H9 (cell line): ENCODE measurements around the gene NFATC1. TPM values are rescaled to one million over a fixed set of nuclear protein-coding genes. Genes with fewer than 3 reads are reported as not detected.
A peak's percentile ranks its signal among the peaks of the same experiment; 100 is the strongest.

Experiments
- DNase-seq: peaks from one replicate; pipeline ENCODE4 v3.0.0-alpha.2; 2017
- H2AFZ ChIP-seq: one replicate; pipeline ENCODE4 v1.6.1; 2013; ENCODE audit warnings: mild to moderate bottlenecking, low read length, control low read depth, moderate library complexity
- H2AK5ac ChIP-seq: 2 replicates; pipeline ENCODE4 v1.6.1; 2013; ENCODE audit warnings: low read length, control low read depth, mixed read lengths; ENCODE audit not compliant: insufficient read length
- H2BK120ac ChIP-seq: one replicate; pipeline ENCODE4 v1.6.1; 2013; ENCODE audit warnings: low read depth, mild to moderate bottlenecking, low read length, control low read depth, inconsistent platforms; ENCODE audit not compliant: poor library complexity, severe bottlenecking
- H2BK12ac ChIP-seq: 2 replicates; pipeline ENCODE4 v1.6.1; 2013; ENCODE audit warnings: low read length, control low read depth, mixed read lengths, low read depth; ENCODE audit not compliant: insufficient read length
- H2BK15ac ChIP-seq: 2 replicates; pipeline ENCODE4 v1.6.1; 2013; ENCODE audit warnings: low read depth, low read length, control low read depth
- H2BK20ac ChIP-seq: one replicate; pipeline ENCODE4 v1.6.1; 2013; ENCODE audit warnings: low read depth, mild to moderate bottlenecking, low read length, control low read depth, inconsistent platforms; ENCODE audit not compliant: poor library complexity, severe bottlenecking
- H2BK5ac ChIP-seq: 2 replicates; pipeline ENCODE4 v1.6.1; 2013; ENCODE audit warnings: low read length, control low read depth, mixed read lengths; ENCODE audit not compliant: insufficient read length
- H3K14ac ChIP-seq: 2 replicates; pipeline ENCODE4 v1.6.1; 2013; ENCODE audit warnings: low read length, control low read depth; ENCODE audit not compliant: insufficient read depth
- H3K18ac ChIP-seq: 2 replicates; pipeline ENCODE4 v1.6.1; 2013; ENCODE audit warnings: low read depth, mild to moderate bottlenecking, mixed read lengths, low read length, control low read depth; ENCODE audit not compliant: insufficient read length
- H3K23ac ChIP-seq: 2 replicates; pipeline ENCODE4 v1.6.1; 2013; ENCODE audit warnings: low read length, control low read depth, mixed read lengths, low read depth; ENCODE audit not compliant: insufficient read length
- H3K23me2 ChIP-seq: 2 replicates; pipeline ENCODE4 v1.6.1; 2013; ENCODE audit warnings: low read depth, mild to moderate bottlenecking, mixed read lengths, low read length, control low read depth; ENCODE audit not compliant: insufficient read length, poor library complexity, severe bottlenecking
- H3K27ac ChIP-seq: 2 replicates; pipeline ENCODE4 v1.5.1; 2013; ENCODE audit warnings: low read length, control low read depth, mixed read lengths, low read depth; ENCODE audit not compliant: insufficient read length
- H3K27me3 ChIP-seq: 2 replicates; pipeline ENCODE4 v1.6.1; 2013; ENCODE audit warnings: low read length, control low read depth, inconsistent platforms; ENCODE audit not compliant: insufficient read depth
- H3K4ac ChIP-seq: 2 replicates; pipeline ENCODE4 v1.6.1; 2013; ENCODE audit warnings: low read depth, mild to moderate bottlenecking, control low read depth, inconsistent platforms, low read length, moderate library complexity
- H3K4me1 ChIP-seq: 2 replicates; pipeline ENCODE4 v1.6.1; 2013; ENCODE audit warnings: low read length, control low read depth, inconsistent platforms; ENCODE audit not compliant: insufficient read depth
- H3K4me2 ChIP-seq: 2 replicates; pipeline ENCODE4 v1.6.1; 2013; ENCODE audit warnings: low read length, control low read depth, mixed read lengths; ENCODE audit not compliant: insufficient read length, insufficient read depth
- H3K56ac ChIP-seq: 2 replicates; pipeline ENCODE4 v1.6.1; 2013; ENCODE audit warnings: low read depth, mild to moderate bottlenecking, mixed read lengths, low read length, control low read depth; ENCODE audit not compliant: insufficient read length
- H3K79me1 ChIP-seq: 2 replicates; pipeline ENCODE4 v1.6.1; 2013; ENCODE audit warnings: low read depth, mild to moderate bottlenecking, moderate library complexity, low read length, control low read depth, inconsistent platforms; ENCODE audit not compliant: insufficient read depth, poor library complexity, severe bottlenecking
- H3K79me2 ChIP-seq: 2 replicates; pipeline ENCODE4 v1.6.1; 2013; ENCODE audit warnings: low read length, control low read depth, inconsistent platforms; ENCODE audit not compliant: insufficient read depth
- H3K9ac ChIP-seq: 2 replicates; pipeline ENCODE4 v1.6.1; 2013; ENCODE audit warnings: low read length, control low read depth, mixed read lengths; ENCODE audit not compliant: insufficient read length; ENCODE audit errors: extremely low read depth
- H3K9me3 ChIP-seq: one replicate; pipeline ENCODE4 v1.6.1; 2013; ENCODE audit warnings: low read depth, low read length, inconsistent platforms; ENCODE audit not compliant: control insufficient read depth
- H3T11ph ChIP-seq: one replicate; pipeline ENCODE4 v1.6.1; 2013; ENCODE audit warnings: mild to moderate bottlenecking, low read length, control low read depth, inconsistent platforms
- H4K20me1 ChIP-seq: one replicate; pipeline ENCODE4 v1.6.1; 2013; ENCODE audit not compliant: control insufficient read depth, insufficient read length, insufficient read depth
- H4K5ac ChIP-seq: 2 replicates; pipeline ENCODE4 v1.6.1; 2013; ENCODE audit warnings: low read depth, mild to moderate bottlenecking, mixed read lengths, low read length, control low read depth; ENCODE audit not compliant: insufficient read length
- H4K8ac ChIP-seq: replicated peaks from 2 replicates; pipeline ENCODE4 v1.6.1; 2013; ENCODE audit warnings: low read length, control low read depth, mixed read lengths, low read depth; ENCODE audit not compliant: insufficient read length
- H4K91ac ChIP-seq: 2 replicates; pipeline ENCODE4 v1.6.1; 2013; ENCODE audit warnings: low read depth, mild to moderate bottlenecking, moderate library complexity, mixed read lengths, low read length, control low read depth; ENCODE audit not compliant: insufficient read length
- H3K27ac Mint-ChIP-seq, 3 experiments: 2 replicates in 2 of 3; 3 replicates in 1 of 3; pipeline ENCODE4 v1.8.0; 2020 to 2021; ENCODE audit warnings: mixed read lengths in 3 of 3, mild to moderate bottlenecking in 1 of 3, moderate library complexity in 1 of 3
- H3K27me3 Mint-ChIP-seq: 2 replicates; pipeline ENCODE4 v1.8.0; 2021; ENCODE audit warnings: low read depth, mild to moderate bottlenecking, moderate library complexity, mixed read lengths
- H3K36me3 Mint-ChIP-seq, 3 experiments: 2 replicates in 2 of 3; 3 replicates in 1 of 3; pipeline ENCODE4 v1.8.0; 2020 to 2021; ENCODE audit warnings: low read depth in 3 of 3, mixed read lengths in 3 of 3; ENCODE audit not compliant: insufficient read depth in 1 of 3
- H3K4me1 Mint-ChIP-seq, 2 experiments: 2 replicates each; pipeline ENCODE4 v1.8.0; 2020; ENCODE audit warnings: mixed read lengths in 2 of 2
- H3K4me3 Mint-ChIP-seq, 2 experiments: 2 replicates in 1 of 2; 3 replicates in 1 of 2; pipeline ENCODE4 v1.8.0; 2020 to 2021; ENCODE audit warnings: mild to moderate bottlenecking in 2 of 2, mixed read lengths in 2 of 2, moderate library complexity in 1 of 2
- H3K9me3 Mint-ChIP-seq, 2 experiments: 2 replicates in 1 of 2; 3 replicates in 1 of 2; pipeline ENCODE4 v1.8.0; 2020; ENCODE audit warnings: mild to moderate bottlenecking in 2 of 2, mixed read lengths in 2 of 2, moderate library complexity in 1 of 2
- CTCF ChIP-seq: fragments of 200-600 bp; sonication (generic); conservative IDR thresholded peaks from 3 replicates; pipeline ENCODE4 v1.8.0; 2021; ENCODE audit warnings: antibody characterized with exemption, mild to moderate bottlenecking
- WGBS: extraction: QIAGEN DNeasy Blood & Tissue Kit; methylation state at CpG from one replicate; pipeline ENCODE4 v1.1.7; 2013; ENCODE audit warnings: missing lambda C conversion rate, low lambda C conversion rate, mixed read lengths; ENCODE audit not compliant: insufficient read length; ENCODE audit errors: extremely low coverage; 5-methylcytosine and 5-hydroxymethylcytosine counted together
- total RNA-seq: library from RNA; stranded (reverse); gene quantifications from 2 replicates; pipeline ENCODE4 v1.2.1, GENCODE V29; 2021

NFATC1 gene
- total RNA-seq, 1 experiment from 2014 or later, result 5.5 TPM

GRCh38 chr18:79420033-79420745, 24.5 kb downstream of the NFATC1 start:
- H3K23me2 ChIP-seq, result no peaks in the 10 kb centered on the region
- H3K9ac ChIP-seq, result no peak overlapping the region
- no peaks in the 10 kb centered on the region for H3K79me1 ChIP-seq
- WGBS, result no CpG with 5 or more reads among the region's 48 CpGs
- no peak overlapping the region for H3T11ph ChIP-seq
- DNase-seq, result no peak
- no peak overlapping the region for H3K4me2 ChIP-seq
- Mint-ChIP-seq H3K4me3 (peak overlapping the region in 1 of 2 experiments; percentile 51; a peak in 1 of 5 replicates), H3K9me3 (no peaks in the 10 kb centered on the region; a peak in 2 of 5 replicates), H3K36me3 (peaks cover 3 to 10% (median 10%) of the 10 kb centered on the region in 3 experiments; a peak in 5 of 7 replicates), H3K27me3 (peaks cover 2% of the 10 kb centered on the region; the same call in 1 of the 2 replicates), H3K27ac (peak overlapping the region in 1 of 3 experiments; percentile 44; a peak in 1 of 7 replicates), H3K4me1 (peaks cover 0 to 17% of the 10 kb centered on the region in 2 experiments; a peak in 3 of 4 replicates)
- H3K4ac ChIP-seq, result no peak overlapping the region
- no peak overlapping the region for H4K91ac ChIP-seq
- no peaks in the 10 kb centered on the region for H3K27me3 ChIP-seq
- no peak overlapping the region for H2BK12ac ChIP-seq
- no peak overlapping the region for H2BK15ac ChIP-seq
- no peaks in the 10 kb centered on the region for H4K20me1 ChIP-seq
- H3K79me2 ChIP-seq, result no peaks in the 10 kb centered on the region
- no peak overlapping the region for H3K23ac ChIP-seq
- no peak overlapping the region for H2BK20ac ChIP-seq
- no peak overlapping the region for H4K5ac ChIP-seq
- no peak overlapping the region for H2AK5ac ChIP-seq
- H3K4me1 ChIP-seq, result no peaks in the 10 kb centered on the region
- no peak overlapping the region for H2BK5ac ChIP-seq
- H3K27ac ChIP-seq, result no peak overlapping the region
- H2BK120ac ChIP-seq, result no peak overlapping the region
- no peak overlapping the region for H3K18ac ChIP-seq
- H2AFZ ChIP-seq, result no peak overlapping the region
- no peak overlapping the region for H3K56ac ChIP-seq
- no peak overlapping the region for H3K14ac ChIP-seq
- no peak for TF ChIP-seq CTCF
- H4K8ac ChIP-seq, result peak overlapping the region; percentile 65
- no peaks in the 10 kb centered on the region for H3K9me3 ChIP-seq
